ENCODE data around the gene AKT3.

The AKT3 gene

GRCh38 chr1:243452092-243452491, 398.0 kb downstream of the AKT3 start:
- Histone ChIP-seq H2AFZ (ENCODE audit: low read length) (no peak overlapping the region), H3K9ac (ENCODE audit: low read length) (no peak overlapping the region), H3K4me3 (ENCODE audit: low read length) (no peak overlapping the region), H3K79me2 (ENCODE audit: low read length) (no peaks in the 10 kb centered on the region), H3K9me2 (replicated peaks; ENCODE audit: insufficient read depth, low read length) (no peaks in the 10 kb centered on the region), H3K9me3 (replicated peaks; ENCODE audit: insufficient read depth, low read length) (no peaks in the 10 kb centered on the region), H3F3A (ENCODE audit: insufficient read depth, low read length) (no peaks in the 10 kb centered on the region), H3K4me1 (ENCODE audit: low read length) (no peaks in the 10 kb centered on the region), H3K27ac (ENCODE audit: low read length) (no peak overlapping the region), H3K27me3 (replicated peaks; ENCODE audit: insufficient read depth, low read length) (no peaks in the 10 kb centered on the region), H4K20me1 (ENCODE audit: insufficient read depth, low read length) (no peaks in the 10 kb centered on the region), H3K4me2 (ENCODE audit: low read depth, low read length) (no peak overlapping the region), H3K36me3 (replicated peaks; ENCODE audit: insufficient read depth, low read length) (no peaks in the 10 kb centered on the region)
- no peak for DNase-seq
- TF ChIP-seq CTCF (IDR thresholded peaks at IDR 0.05; ENCODE audit: low read length) = no peak
- no peak for TF ChIP-seq EZH2phosphoT487 (IDR thresholded peaks at IDR 0.05; ENCODE audit: low read length)
- no peak for TF ChIP-seq EZH2 (optimal IDR thresholded peaks at IDR 0.05; ENCODE audit: low read depth, low read length)

- H3K4me3 ChIP-seq (ENCODE audit: low read length) = no peak overlapping the region
- no peak overlapping the region for H3K27ac ChIP-seq (ENCODE audit: low read length)
- TF ChIP-seq CTCF (IDR thresholded peaks at IDR 0.05; ENCODE audit: low read length) (no peak), EZH2 (optimal IDR thresholded peaks at IDR 0.05; ENCODE audit: low read depth, low read length) (no peak), EZH2phosphoT487 (IDR thresholded peaks at IDR 0.05; ENCODE audit: low read length) (no peak)
- H2AFZ ChIP-seq (ENCODE audit: low read length) = no peak overlapping the region
- no peaks in the 10 kb centered on the region for H3K79me2 ChIP-seq (ENCODE audit: low read length)
- H3K4me1 ChIP-seq (ENCODE audit: low read length) = no peaks in the 10 kb centered on the region
- no peaks in the 10 kb centered on the region for H3K9me3 ChIP-seq (replicated peaks; ENCODE audit: insufficient read depth, low read length)
- no peaks in the 10 kb centered on the region for H3K27me3 ChIP-seq (replicated peaks; ENCODE audit: insufficient read depth, low read length)
- no peaks in the 10 kb centered on the region for H3K36me3 ChIP-seq (replicated peaks; ENCODE audit: insufficient read depth, low read length)
- no peak overlapping the region for H3K9ac ChIP-seq (ENCODE audit: low read length)
- H3K9me2 ChIP-seq (replicated peaks; ENCODE audit: insufficient read depth, low read length) = no peaks in the 10 kb centered on the region
- no peak for DNase-seq
- no peaks in the 10 kb centered on the region for H3F3A ChIP-seq (ENCODE audit: insufficient read depth, low read length)
- H4K20me1 ChIP-seq (ENCODE audit: insufficient read depth, low read length) = no peaks in the 10 kb centered on the region
- no peak overlapping the region for H3K4me2 ChIP-seq (ENCODE audit: low read depth, low read length)
These were observed 400.7 kb downstream of the AKT3 start for GRCh38 chr1:243449373-243449772.

- Histone ChIP-seq H3K9me3 (replicated peaks; ENCODE audit: insufficient read depth, low read length) (no peaks in the 10 kb centered on the region), H3K4me1 (ENCODE audit: low read length) (peaks cover 6% of the 10 kb centered on the region), H3F3A (ENCODE audit: insufficient read depth, low read length) (no peaks in the 10 kb centered on the region), H3K27me3 (replicated peaks; ENCODE audit: insufficient read depth, low read length) (no peaks in the 10 kb centered on the region), H4K20me1 (ENCODE audit: insufficient read depth, low read length) (no peaks in the 10 kb centered on the region), H3K27ac (ENCODE audit: low read length) (no peak overlapping the region), H3K4me2 (ENCODE audit: low read depth, low read length) (no peak overlapping the region), H3K9me2 (replicated peaks; ENCODE audit: insufficient read depth, low read length) (no peaks in the 10 kb centered on the region), H3K9ac (ENCODE audit: low read length) (no peak overlapping the region), H2AFZ (ENCODE audit: low read length) (no peak overlapping the region), H3K4me3 (ENCODE audit: low read length) (no peak overlapping the region), H3K36me3 (replicated peaks; ENCODE audit: insufficient read depth, low read length) (no peaks in the 10 kb centered on the region), H3K79me2 (ENCODE audit: low read length) (no peaks in the 10 kb centered on the region)
- no peak for DNase-seq
- TF ChIP-seq EZH2 (optimal IDR thresholded peaks at IDR 0.05; ENCODE audit: low read depth, low read length) (no peak), EZH2phosphoT487 (IDR thresholded peaks at IDR 0.05; ENCODE audit: low read length) (no peak), CTCF (IDR thresholded peaks at IDR 0.05; ENCODE audit: low read length) (no peak)
These were observed 402.2 kb downstream of the AKT3 start for GRCh38 chr1:243447844-243448243.

Measured in MM.1S (cell line).